Embryonic facial prominence (tissue), 1 donor: ENCODE measurements around the gene TRIM75.
"Not testable (repeated sequence)": the region's sequence is repeated elsewhere in the genome, so short reads cannot be mapped to it uniquely, and the experiment has no call there.

Experiments used
- DNase-seq: peaks from one replicate; pipeline ENCODE4 v3.0.0-alpha.2; 2016; ENCODE audit errors: extremely low spot score

The TRIM75 gene

DNA sequence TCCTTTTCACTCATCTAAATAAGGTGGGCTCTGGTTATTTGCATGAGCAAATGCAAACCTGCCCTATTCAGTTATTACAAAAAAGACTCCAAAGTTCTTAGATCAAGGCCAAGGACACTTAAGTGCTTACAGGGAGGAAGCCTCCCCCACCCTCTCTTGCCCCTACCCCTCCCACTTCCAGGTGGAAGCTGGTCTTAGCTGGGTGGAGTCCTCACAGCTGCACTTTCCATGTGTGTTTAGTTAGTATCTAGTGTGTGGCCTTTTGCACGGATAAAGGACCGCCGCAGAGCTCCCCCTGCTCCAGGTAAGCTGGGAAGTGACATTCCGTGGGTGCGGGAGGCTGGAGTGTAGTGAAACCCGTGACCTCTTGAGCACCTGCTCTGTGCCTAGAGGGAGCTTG, at the start of gene TRIM75:
Gene TRIM75 (plus strand): TSS at position 222 of the 400 bp plus-strand sequence. CDS start 5,282 bp downstream, outside the sequence.
- no peak for DNase-seq

DNA sequence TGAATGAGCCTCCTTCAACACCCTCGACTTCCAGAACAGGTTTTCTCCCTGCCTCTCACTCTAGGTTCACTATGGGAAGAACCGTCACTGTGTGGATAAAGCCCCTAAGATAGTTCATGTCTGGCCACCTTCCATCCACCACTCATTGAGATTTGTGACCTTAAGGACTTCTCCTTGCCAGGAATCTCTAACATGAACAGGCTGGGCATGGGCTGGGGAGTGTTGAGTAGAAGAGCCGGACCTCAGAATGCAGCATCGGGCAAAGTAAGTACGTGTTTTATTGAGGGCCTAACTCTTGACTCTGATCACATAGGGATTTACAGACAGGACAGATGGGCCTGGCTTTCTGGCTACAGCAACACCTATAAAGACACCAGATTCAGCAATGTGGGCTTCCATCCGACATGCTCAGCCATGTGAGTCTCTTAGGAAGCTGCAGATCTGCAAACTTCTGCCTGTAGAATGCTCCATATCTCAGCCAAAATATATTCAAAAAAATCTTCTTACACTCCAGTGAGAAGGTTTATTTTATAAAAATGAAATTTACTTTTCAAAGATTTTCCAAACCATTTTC, 48.2 kb upstream of the TRIM75 start:
- no peak for DNase-seq

GRCh38 chr4:165006456-165006855, 47.2 kb upstream of the TRIM75 start:
- DNase-seq, result no peak

DNA sequence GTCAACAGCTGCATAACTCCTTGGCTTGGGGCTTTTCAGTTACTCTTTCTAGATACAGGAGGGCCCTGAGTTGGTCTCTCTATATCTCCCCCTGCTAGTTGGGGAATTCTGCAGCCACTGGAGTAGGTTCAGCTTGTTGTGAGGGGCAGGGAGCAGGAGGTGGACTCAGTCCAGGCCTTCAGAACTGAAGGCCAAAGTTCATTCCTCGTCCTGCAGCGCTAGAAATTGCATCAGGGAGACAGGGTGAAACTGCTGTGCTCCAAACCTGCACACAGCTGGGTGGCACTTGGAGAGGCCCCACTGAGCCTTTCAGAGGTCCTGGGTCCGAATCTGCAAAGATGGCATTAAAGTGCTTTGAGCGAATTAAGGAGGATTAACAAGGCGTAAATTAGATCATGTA, 46.8 kb upstream of the TRIM75 start:
- DNase-seq, result no peak

DNA sequence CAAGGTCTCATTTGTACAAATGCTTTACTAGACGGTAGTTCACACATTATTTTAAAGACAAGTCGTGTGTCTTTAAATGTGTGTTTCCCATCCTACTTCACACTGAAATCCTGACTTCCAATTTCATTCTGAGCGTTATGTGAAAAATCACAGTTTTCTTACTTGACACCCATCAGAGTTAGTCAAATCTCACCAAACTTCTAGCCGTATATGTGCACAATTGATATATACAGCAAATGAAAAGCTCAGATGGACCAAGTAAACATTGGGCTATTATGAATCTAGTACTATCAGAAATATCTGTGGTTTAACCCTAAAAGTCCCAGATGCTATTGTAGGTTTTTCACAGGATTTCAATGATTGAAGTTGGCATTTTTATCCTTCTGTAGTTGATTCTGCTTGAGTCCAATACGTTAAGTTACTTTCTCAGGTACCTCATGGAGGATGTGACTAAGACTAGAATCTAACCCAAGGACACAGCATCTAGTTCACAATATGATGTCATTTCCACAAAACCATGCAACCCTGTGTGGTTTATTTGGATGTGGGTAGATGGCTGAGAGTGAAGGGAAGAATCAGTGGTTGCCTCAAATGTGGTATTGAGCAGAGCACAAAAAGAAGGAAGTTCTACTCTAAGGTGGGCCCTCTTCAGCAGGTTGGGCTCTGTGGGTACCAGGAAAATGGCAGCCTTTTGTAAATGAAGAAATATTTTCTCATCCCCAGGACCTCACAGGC, 44.0 kb upstream of the TRIM75 start:
- no peak for DNase-seq

DNA sequence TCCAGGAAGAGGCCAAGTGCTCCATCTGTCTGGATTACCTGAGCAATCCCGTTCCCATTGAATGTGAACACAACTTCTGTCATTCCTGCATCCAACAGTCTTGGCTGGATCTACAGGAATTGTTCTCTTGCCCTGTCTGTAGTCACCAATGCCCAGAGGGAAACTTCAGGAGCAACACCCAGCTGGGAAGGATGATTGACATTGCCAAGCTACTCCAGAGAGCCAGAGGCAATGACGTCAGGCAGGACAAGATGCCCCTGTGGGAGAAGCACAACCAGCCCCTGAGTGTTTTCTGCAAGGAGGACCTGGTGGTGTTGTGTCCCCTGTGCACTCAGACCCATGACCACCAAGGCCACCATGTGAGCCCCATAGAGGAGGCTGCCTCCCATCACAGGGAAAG, 43.2 kb upstream of the TRIM75 start:
- DNase-seq, result no peak

DNA sequence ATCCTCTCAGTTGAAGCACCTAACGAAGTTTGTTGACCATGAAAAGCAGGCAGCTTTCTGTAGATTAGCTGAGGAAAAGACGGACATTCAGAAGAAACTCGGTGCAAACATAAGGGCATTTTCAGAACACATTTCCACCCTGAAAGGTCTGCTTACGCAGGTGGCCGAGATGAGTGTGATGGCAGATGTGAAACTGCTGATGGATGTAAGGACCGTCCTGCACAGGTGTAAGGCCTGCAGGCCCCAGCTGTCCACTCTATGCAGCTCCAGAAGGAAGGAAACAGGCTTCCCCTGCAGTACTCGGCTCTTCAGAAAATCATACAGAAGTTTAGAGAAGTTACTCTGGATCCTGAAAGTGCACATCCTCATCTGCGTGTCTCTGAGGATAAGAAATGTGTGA, 42.7 kb upstream of the TRIM75 start:
- DNase-seq, result no peak

DNA sequence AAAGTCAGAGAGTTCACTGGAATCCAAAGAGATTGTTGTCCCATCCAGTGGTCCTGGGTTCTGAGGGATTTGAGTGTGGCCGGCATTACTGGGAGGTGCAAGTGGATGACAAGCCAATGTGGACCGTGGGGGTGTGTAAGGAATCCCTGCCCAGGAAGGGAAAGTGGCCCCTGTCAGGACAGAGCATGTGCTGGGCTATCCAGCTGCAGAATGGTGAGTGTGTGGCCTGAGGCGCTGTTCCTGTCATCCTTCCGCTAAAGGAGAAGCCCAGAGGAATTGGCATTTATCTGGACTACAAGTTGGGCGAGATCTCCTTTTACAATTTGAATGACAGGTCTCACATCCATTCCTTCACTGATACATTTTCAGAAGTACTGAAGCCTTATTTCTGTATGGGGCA, 42.3 kb upstream of the TRIM75 start:
- no peak for DNase-seq

DNA sequence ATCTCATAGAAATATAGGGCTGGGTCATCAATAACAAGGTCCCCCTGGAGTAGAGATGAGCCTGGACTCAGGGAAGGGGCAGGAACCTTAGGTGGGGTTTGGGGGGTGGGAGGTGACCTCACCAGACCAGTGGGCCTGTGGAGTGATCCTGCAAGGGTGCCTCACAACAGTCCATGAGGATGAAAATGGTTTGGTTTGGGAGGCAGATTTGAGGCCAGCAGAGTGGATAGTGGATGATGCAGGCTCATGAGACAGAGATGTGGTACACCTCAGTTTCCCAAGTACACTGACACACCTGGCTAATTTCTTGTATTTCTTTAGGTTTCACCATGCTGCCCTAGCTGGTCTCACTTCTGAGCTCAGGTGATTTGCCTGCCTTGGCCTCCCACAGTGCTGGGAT, 40.0 kb upstream of the TRIM75 start:
- no peak for DNase-seq

DNA sequence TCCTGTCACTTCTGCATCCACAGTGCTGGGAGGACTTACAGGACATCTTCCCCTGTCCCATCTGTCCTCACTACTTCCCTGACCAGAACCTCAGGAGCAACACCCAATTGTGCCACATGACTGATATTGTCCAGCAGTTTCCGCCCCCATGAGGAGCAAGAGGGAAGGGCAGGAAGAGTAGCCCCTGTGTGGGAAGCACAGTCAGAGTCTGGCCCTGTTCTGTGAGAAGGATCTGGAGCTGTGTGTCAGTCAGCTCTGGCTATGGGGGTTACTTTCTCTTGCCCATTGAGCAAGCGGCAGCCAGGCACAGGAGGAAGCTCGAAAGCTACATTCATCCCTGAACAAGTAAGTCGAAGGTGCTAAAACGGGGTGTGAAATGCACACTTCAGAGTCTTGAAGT, 36.7 kb upstream of the TRIM75 start:
- DNase-seq, result no peak

- not testable (repeated sequence) for DNase-seq
Observed at GRCh38 chr4:165019995-165020394, 33.7 kb upstream of the TRIM75 start.

DNA sequence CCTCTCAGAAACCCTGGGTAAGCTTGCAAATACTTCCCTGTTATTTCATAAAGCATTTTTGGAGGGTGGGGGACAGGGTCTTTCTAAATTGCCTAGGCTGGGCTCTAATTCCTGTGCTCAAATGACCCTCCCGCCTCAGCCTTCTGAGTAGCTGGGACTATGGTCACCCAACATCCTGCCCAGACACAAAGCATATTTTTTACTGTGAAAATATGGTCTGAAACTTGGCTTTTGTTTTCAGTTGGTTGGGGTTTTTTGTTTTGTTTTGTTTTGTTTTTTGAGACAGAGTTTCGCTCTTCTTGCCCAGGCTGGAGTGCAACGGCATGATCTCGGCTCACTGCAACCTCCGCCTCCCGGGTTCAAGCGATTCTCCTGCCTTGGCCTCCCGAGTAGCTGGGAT, 27.9 kb upstream of the TRIM75 start:
- not testable (repeated sequence) for DNase-seq

- DNase-seq, result no peak
Observed at GRCh38 chr4:165027762-165028402, 25.8 kb upstream of the TRIM75 start.

GRCh38 chr4:165031436-165032211, 22.0 kb upstream of the TRIM75 start, which contains the start of gene TRIM60:
TRIM60 (plus strand) TSS chr4:165031999; CDS start chr4:165040073, 8,074 bp downstream.
- DNase-seq, result no peak

DNA sequence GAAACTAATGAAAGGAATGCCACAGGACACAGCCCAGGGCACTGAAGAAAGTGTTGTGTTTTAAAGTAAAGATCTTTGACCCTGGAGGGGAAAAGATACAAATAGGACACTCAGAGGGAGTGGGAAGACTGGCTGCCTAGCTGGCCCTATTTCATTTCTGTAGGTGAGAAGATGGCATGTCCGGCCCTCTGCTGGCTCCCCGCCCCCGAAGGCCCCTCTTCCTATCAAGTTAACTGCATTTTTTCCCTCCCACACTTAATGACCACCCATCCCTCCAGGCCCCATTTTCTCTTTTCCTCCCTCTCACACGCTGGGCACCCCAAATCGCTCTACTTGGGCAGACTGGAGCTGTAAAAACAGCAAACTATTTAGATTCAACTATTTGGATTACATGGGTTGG, 5.5 kb upstream of the TRIM75 start:
- no peak for DNase-seq

GRCh38 chr4:165052627-165053026, 1.0 kb upstream of the TRIM75 start:
- DNase-seq, result no peak

- no peak for DNase-seq
Observed at GRCh38 chr4:165055601-165056000, 1.9 kb downstream of the TRIM75 start.

- DNase-seq, result no peak
Observed at GRCh38 chr4:165058666-165059065, 5.0 kb downstream of the TRIM75 start.

DNA sequence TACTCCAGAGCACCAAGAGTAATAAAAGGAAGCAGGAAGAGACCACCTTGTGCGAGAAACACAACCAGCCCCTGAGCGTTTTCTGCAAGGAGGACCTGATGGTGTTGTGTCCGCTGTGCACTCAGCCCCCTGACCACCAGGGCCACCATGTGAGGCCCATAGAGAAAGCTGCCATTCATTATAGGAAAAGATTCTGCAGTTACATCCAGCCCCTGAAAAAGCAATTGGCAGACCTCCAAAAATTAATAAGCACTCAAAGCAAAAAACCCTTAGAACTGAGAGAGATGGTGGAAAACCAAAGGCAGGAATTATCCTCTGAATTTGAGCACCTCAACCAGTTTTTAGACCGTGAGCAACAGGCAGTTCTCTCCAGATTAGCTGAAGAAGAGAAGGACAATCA, 5.7 kb downstream of the TRIM75 start:
- DNase-seq, result no peak

- DNase-seq, result no peak
Observed at GRCh38 chr4:165060938-165061337, 7.3 kb downstream of the TRIM75 start.

- no peak for DNase-seq
Observed at GRCh38 chr4:165070560-165070959, 16.9 kb downstream of the TRIM75 start.

GRCh38 chr4:165073346-165073745, 19.7 kb downstream of the TRIM75 start:
- not testable (repeated sequence) for DNase-seq
